Stimulated activated CD8-positive, alpha-beta memory T cell treated with anti-CD3 and anti-CD28 coated beads, Interleukin-15, amount 100 ng/mL, for 1 hour (primary cell): Measurements from ENCODE around the gene PARG.
"Not testable (repeated sequence)": the region's sequence is repeated elsewhere in the genome, so short reads cannot be mapped to it uniquely, and the experiment has no call there.

ENCODE experiments used
- DNase-seq: peaks from one replicate; pipeline ENCODE4 v3.0.0-alpha.2; 2020; ENCODE audit warnings: low read depth

Gene PARG

GRCh38 chr10:49903829-49904228 lies 38.0 kb downstream of the PARG start:
- DNase-seq = not testable (repeated sequence)

GRCh38 chr10:49900406-49900805 lies 41.4 kb downstream of the PARG start:
- not testable (repeated sequence) for DNase-seq

GRCh38 chr10:49899999-49900398 lies 41.8 kb downstream of the PARG start:
- not testable (repeated sequence) for DNase-seq

GRCh38 chr10:49890025-49890424 lies 51.8 kb downstream of the PARG start:
- DNase-seq = not testable (repeated sequence)

GRCh38 chr10:49884739-49885331 lies 57.0 kb downstream of the PARG start:
- DNase-seq = not testable (repeated sequence)

- not testable (repeated sequence) for DNase-seq
Observed at GRCh38 chr10:49883852-49884251, 58.0 kb downstream of the PARG start.

- DNase-seq = not testable (repeated sequence)
Observed at GRCh38 chr10:49882327-49882726, 59.5 kb downstream of the PARG start.

- DNase-seq = not testable (repeated sequence)
Observed at GRCh38 chr10:49872740-49873139, 69.1 kb downstream of the PARG start.

- not testable (repeated sequence) for DNase-seq
Observed at GRCh38 chr10:49871462-49871861, 70.4 kb downstream of the PARG start.

- DNase-seq = not testable (repeated sequence)
Observed at GRCh38 chr10:49859933-49860332, 81.9 kb downstream of the PARG start.

GRCh38 chr10:49858697-49859382 lies 83.0 kb downstream of the PARG start:
- not testable (repeated sequence) for DNase-seq

- not testable (repeated sequence) for DNase-seq
Observed at GRCh38 chr10:49849520-49849919, 92.3 kb downstream of the PARG start.

- DNase-seq = no peak
Observed at GRCh38 chr10:49844775-49845595, 96.8 kb downstream of the PARG start.

GRCh38 chr10:49842333-49842628 lies 99.5 kb downstream of the PARG start:
- DNase-seq = not testable (repeated sequence)

GRCh38 chr10:49841615-49842332 lies 100.1 kb downstream of the PARG start:
- no peak for DNase-seq

- DNase-seq = no peak
Observed at GRCh38 chr10:49837685-49838084, 104.1 kb downstream of the PARG start.

- DNase-seq = no peak
Observed at GRCh38 chr10:49837051-49837478, 104.8 kb downstream of the PARG start.

GRCh38 chr10:49834976-49835375 lies 106.9 kb downstream of the PARG start:
- DNase-seq = no peak

GRCh38 chr10:49834201-49834600 lies 107.6 kb downstream of the PARG start:
- DNase-seq = no peak

GRCh38 chr10:49833168-49833567 lies 108.7 kb downstream of the PARG start:
- no peak for DNase-seq

GRCh38 chr10:49831352-49832035 lies 110.3 kb downstream of the PARG start:
- DNase-seq = no peak

- no peak for DNase-seq
Observed at GRCh38 chr10:49830846-49831245, 111.0 kb downstream of the PARG start.
